Kidney (tissue), 14 donors: Measurements from ENCODE around the gene CEP57L1. TPM values are rescaled to one million over a fixed set of nuclear protein-coding genes. Genes with fewer than 3 reads are reported as not detected.
A peak's percentile ranks its signal among the peaks of the same experiment; 100 is the strongest.

Experiments used
- DNase-seq, 5 donors: peaks; one replicate each; pipeline ENCODE4 v3.0.0-alpha.2; 2013 to 2020
- FAIRE-seq: peaks from 2 replicates; lab custom pipeline; 2012; peaks lifted over from hg19 to GRCh38; lab: Jason Lieb, UNC
- H3K27ac ChIP-seq, 2 donors: one replicate each; pipeline ENCODE4 v1.7.0; 2013; ENCODE audit warnings: low read depth in 2 of 2, low read length in 2 of 2, inconsistent platforms in 1 of 2
- H3K27me3 ChIP-seq: one replicate; pipeline ENCODE4 v1.7.1; 2013; ENCODE audit warnings: low read length, inconsistent platforms; ENCODE audit not compliant: control insufficient read depth, insufficient read depth
- H3K36me3 ChIP-seq, 3 donors: one replicate each; pipeline versions ENCODE4 v1.7.0 to v1.7.1; 2013; ENCODE audit warnings: low read length in 3 of 3, control low read depth in 1 of 3, inconsistent platforms in 1 of 3; ENCODE audit not compliant: insufficient read depth in 3 of 3, control insufficient read depth in 2 of 3
- H3K4me1 ChIP-seq, 3 donors: one replicate each; pipeline versions ENCODE4 v1.7.0 to v1.7.1; 2013; ENCODE audit warnings: low read length in 3 of 3, inconsistent platforms in 1 of 3, low read depth in 1 of 3; ENCODE audit not compliant: control insufficient read depth in 2 of 3, insufficient read depth in 2 of 3
- H3K4me3 ChIP-seq, 3 donors: one replicate each; pipeline versions ENCODE4 v1.7.0 to v1.8.1; 2013; ENCODE audit warnings: low read length in 3 of 3, control low read depth in 1 of 3, inconsistent platforms in 1 of 3
- H3K9ac ChIP-seq, 3 donors: one replicate each; pipeline versions ENCODE4 v1.7.0 to v1.7.1; 2013; ENCODE audit warnings: low read length in 3 of 3, control low read depth in 1 of 3, inconsistent platforms in 1 of 3
- H3K9me3 ChIP-seq, 3 donors: one replicate each; pipeline versions ENCODE4 v1.7.0 to v1.7.1; 2013; ENCODE audit warnings: low read length in 3 of 3, control low read depth in 1 of 3, inconsistent platforms in 1 of 3; ENCODE audit not compliant: control insufficient read depth in 2 of 3, insufficient read depth in 1 of 3
- intact Hi-C: fragments of 100-400 bp; cut with DNase I; formaldehyde crosslinking; loops from one replicate; pipeline ENCODE4 v1.11.1; 2022
- polyA plus RNA-seq: library from polyadenylated mRNA; stranded (reverse); fragments of 350-450 nt; fragmentation: Illumina TruSeq; extraction: RNeasy Lipid Tissue Mini Kit (QIAGEN cat#74804); gene quantifications from one replicate; pipeline ENCODE4 v1.2.3, GENCODE V29; 2014; ENCODE audit warnings: low read depth, low replicate concordance; ENCODE audit not compliant: insufficient read depth
- total RNA-seq: library from RNA; stranded (reverse); fragmentation: NEBNext Ultra II Directional; extraction: Animal tissue kit (Norgen Biotek cat#: 25700); gene quantifications from one replicate; pipeline ENCODE4 v1.2.1, GENCODE V29; 2021
- TF ChIP-seq, protein P1 (sequence below): IDR thresholded peaks from 3 replicates; pipeline ENCODE4 v1.5.1; 2012; ENCODE audit warnings: mild to moderate bottlenecking, moderate library complexity, borderline replicate concordance; ENCODE audit not compliant: insufficient read depth; ENCODE audit errors: extremely low read depth
- donor health status: control.
- donor health status: control.
- donor health status: control.
- donor health status: control.
- donor health status: control.
- donor health status: DM: yes; HTN: yes; CAD: no.
- donor health status: Normal renal cell carcinoma (clear cell type).

The CEP57L1 gene
- total and polyA plus RNA-seq, 2 donors from 2014 or later: 6.3 to 10.6 TPM

GRCh38 chr6:109059571-109060021, 35.7 kb upstream of the CEP57L1 start:
- intact Hi-C loops: no loop called here
- TF ChIP-seq, protein P1, sequence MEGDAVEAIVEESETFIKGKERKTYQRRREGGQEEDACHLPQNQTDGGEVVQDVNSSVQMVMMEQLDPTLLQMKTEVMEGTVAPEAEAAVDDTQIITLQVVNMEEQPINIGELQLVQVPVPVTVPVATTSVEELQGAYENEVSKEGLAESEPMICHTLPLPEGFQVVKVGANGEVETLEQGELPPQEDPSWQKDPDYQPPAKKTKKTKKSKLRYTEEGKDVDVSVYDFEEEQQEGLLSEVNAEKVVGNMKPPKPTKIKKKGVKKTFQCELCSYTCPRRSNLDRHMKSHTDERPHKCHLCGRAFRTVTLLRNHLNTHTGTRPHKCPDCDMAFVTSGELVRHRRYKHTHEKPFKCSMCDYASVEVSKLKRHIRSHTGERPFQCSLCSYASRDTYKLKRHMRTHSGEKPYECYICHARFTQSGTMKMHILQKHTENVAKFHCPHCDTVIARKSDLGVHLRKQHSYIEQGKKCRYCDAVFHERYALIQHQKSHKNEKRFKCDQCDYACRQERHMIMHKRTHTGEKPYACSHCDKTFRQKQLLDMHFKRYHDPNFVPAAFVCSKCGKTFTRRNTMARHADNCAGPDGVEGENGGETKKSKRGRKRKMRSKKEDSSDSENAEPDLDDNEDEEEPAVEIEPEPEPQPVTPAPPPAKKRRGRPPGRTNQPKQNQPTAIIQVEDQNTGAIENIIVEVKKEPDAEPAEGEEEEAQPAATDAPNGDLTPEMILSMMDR: no peak
- Histone ChIP-seq H3K4me1 (peaks cover 0 to 6% (median 0%) of the 10 kb centered on the region in 3 donors), H3K27ac (no peak overlapping the region), H3K36me3 (no peaks in the 10 kb centered on the region), H3K9me3 (no peaks in the 10 kb centered on the region), H3K4me3 (no peak overlapping the region), H3K27me3 (no peaks in the 10 kb centered on the region), H3K9ac (no peak overlapping the region)
- FAIRE-seq (no peak), DNase-seq (peak in 1 of 5 donors; percentile 29)

GRCh38 chr6:109060571-109060970, 34.7 kb upstream of the CEP57L1 start:
- intact Hi-C loops: no loop called here
- Histone ChIP-seq H3K9ac (no peak overlapping the region), H3K4me3 (no peak overlapping the region), H3K4me1 (peaks cover 0 to 6% (median 0%) of the 10 kb centered on the region in 3 donors), H3K27ac (no peak overlapping the region), H3K27me3 (no peaks in the 10 kb centered on the region), H3K9me3 (no peaks in the 10 kb centered on the region), H3K36me3 (no peaks in the 10 kb centered on the region)
- FAIRE-seq (no peak), DNase-seq (no peak)
- TF ChIP-seq, protein P1: no peak

GRCh38 chr6:109062216-109062615, 33.1 kb upstream of the CEP57L1 start:
- intact Hi-C loops: no loop called here
- no peak for FAIRE-seq

More at GRCh38 chr6:109062216-109062615, 33.1 kb upstream of the CEP57L1 start:
- no peak for DNase-seq
- peaks cover 0 to 6% (median 0%) of the 10 kb centered on the region in 3 donors for H3K4me1 ChIP-seq
- no peaks in the 10 kb centered on the region for H3K36me3 ChIP-seq
- H3K27ac ChIP-seq: no peak overlapping the region
- no peak overlapping the region for H3K4me3 ChIP-seq
- H3K9ac ChIP-seq: no peak overlapping the region
- TF ChIP-seq, protein P1: no peak
- no peaks in the 10 kb centered on the region for H3K27me3 ChIP-seq
- no peaks in the 10 kb centered on the region for H3K9me3 ChIP-seq
